ENCODE data around the gene DDT. TPM values are rescaled to one million over a fixed set of nuclear protein-coding genes. Genes with fewer than 3 reads are reported as not detected.
"Not testable (repeated sequence)": the region's sequence is repeated elsewhere in the genome, so short reads cannot be mapped to it uniquely, and the experiment has no call there.

Gene DDT
- 100 to 1,000 TPM in 8 of 9 donors, 10 to 100 TPM in 1; 90.1 to 317 (median 148) TPM for total RNA-seq
- polyA plus RNA-seq, result 100 to 1,000 TPM in 1 of 3 donors, 10 to 100 TPM in 2; 62.1 to 184 (median 95.3) TPM
- long read RNA-seq, donor 1, transcript DDT-202 (3 exons, 713 nt), result major isoform, 265 of 271 reads
- long read RNA-seq, donor 1, transcript DDT-206 (2 exons, 1,048 nt), result minor isoform, 5 of 271 reads
- long read RNA-seq, donor 1, partial matches to known transcripts, result 0 of 271 reads
- long read RNA-seq, donor 1, other reads (novel, unspliced or antisense), result 0 of 271 reads
- long read RNA-seq, donor 2, transcript DDT-202 (3 exons, 713 nt), result major isoform, 111 of 115 reads
- long read RNA-seq, donor 2, partial matches to known transcripts, result 0 of 115 reads
- long read RNA-seq, donor 2, other reads (novel, unspliced or antisense), result 0 of 115 reads
- long read RNA-seq, donor 3, transcript DDT-202 (3 exons, 713 nt), result major isoform, 97 of 99 reads
- long read RNA-seq, donor 3, partial matches to known transcripts, result 0 of 99 reads
- long read RNA-seq, donor 3, other reads (novel, unspliced or antisense), result 0 of 99 reads
- long read RNA-seq, donor 4, transcript DDT-202 (3 exons, 713 nt), result major isoform, 152 of 156 reads
- long read RNA-seq, donor 4, partial matches to known transcripts, result 0 of 156 reads
- long read RNA-seq, donor 4, other reads (novel, unspliced or antisense), result 3 of 156 reads
- long read RNA-seq, donor 5, transcript DDT-202 (3 exons, 713 nt), result major isoform, 103 of 114 reads
- long read RNA-seq, donor 5, partial matches to known transcripts, result 0 of 114 reads
- long read RNA-seq, donor 5, other reads (novel, unspliced or antisense), result 7 of 114 reads
- long read RNA-seq, donor 6, transcript DDT-202 (3 exons, 713 nt), result major isoform, 91 of 93 reads
- long read RNA-seq, donor 6, partial matches to known transcripts, result 1 of 93 reads
- long read RNA-seq, donor 6, other reads (novel, unspliced or antisense), result 1 of 93 reads
- long read RNA-seq, donor 7, transcript DDT-202 (3 exons, 713 nt), result major isoform, 108 of 115 reads
- long read RNA-seq, donor 7, transcript DDT-206 (2 exons, 1,048 nt), result minor isoform, 6 of 115 reads
- long read RNA-seq, donor 7, partial matches to known transcripts, result 0 of 115 reads
- long read RNA-seq, donor 7, other reads (novel, unspliced or antisense), result 0 of 115 reads
- long read RNA-seq, donor 8, transcript DDT-202 (3 exons, 713 nt), result major isoform, 143 of 146 reads
- long read RNA-seq, donor 8, partial matches to known transcripts, result 0 of 146 reads
- long read RNA-seq, donor 8, other reads (novel, unspliced or antisense), result 0 of 146 reads
- long read RNA-seq, donor 9, transcript DDT-206 (2 exons, 1,048 nt), result minor isoform, 8 of 120 reads
- long read RNA-seq, donor 9, transcript DDT-202 (3 exons, 713 nt), result major isoform, 99 of 120 reads
- long read RNA-seq, donor 9, partial matches to known transcripts, result 13 of 120 reads
- long read RNA-seq, donor 9, other reads (novel, unspliced or antisense), result 0 of 120 reads
- long read RNA-seq, donor 10, transcript DDT-202 (3 exons, 713 nt), result major isoform, 49 of 49 reads
- long read RNA-seq, donor 10, partial matches to known transcripts, result 0 of 49 reads
- long read RNA-seq, donor 10, other reads (novel, unspliced or antisense), result 0 of 49 reads

DNA sequence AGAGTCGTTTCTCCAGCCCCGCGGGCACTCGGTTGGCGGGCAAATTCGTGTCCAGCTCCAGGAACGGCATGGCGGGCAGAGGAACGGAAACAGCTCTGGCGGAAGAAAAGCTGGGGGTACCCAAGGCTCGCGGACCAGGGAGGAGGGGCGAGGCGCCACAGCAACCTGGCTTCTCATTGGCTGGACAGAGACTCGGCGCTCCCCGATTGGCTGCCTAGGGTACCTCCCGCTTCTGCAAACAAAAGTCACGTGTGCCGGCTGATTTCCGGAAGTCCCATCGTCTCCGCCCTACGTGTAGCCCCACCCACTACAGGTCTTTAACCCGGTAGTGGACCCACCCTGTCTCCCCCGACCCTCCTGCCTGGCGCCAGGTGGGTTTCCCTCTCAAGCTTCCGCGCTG is at the start of gene DDT:
TSS of gene DDT (minus strand) at position 97 of the 400 bp plus-strand sequence. CDS start at position 70, 27 bp downstream.
- DNase-seq; H3K9me3 ChIP-seq (replicated peaks in 1 of 3); H3K4me3 ChIP-seq; H3K27ac ChIP-seq; H3K27me3 ChIP-seq; H3K4me1 ChIP-seq (replicated peaks in 1 of 2): not testable (repeated sequence)
- intact Hi-C loops (cut with DNase I), result loop anchor here in 1 of 2 donors (5.0 kb wide), 1 partner anchor 47 kb away; no protein-coding TSS in a partner anchor
- no CpG with 5 or more reads among the region's 29 CpGs for WGBS, 4 donors
- peaks cover 0 to 16% of the 10 kb centered on the region in 2 donors for H3K36me3 ChIP-seq (replicated peaks in 1 of 2)

DNA sequence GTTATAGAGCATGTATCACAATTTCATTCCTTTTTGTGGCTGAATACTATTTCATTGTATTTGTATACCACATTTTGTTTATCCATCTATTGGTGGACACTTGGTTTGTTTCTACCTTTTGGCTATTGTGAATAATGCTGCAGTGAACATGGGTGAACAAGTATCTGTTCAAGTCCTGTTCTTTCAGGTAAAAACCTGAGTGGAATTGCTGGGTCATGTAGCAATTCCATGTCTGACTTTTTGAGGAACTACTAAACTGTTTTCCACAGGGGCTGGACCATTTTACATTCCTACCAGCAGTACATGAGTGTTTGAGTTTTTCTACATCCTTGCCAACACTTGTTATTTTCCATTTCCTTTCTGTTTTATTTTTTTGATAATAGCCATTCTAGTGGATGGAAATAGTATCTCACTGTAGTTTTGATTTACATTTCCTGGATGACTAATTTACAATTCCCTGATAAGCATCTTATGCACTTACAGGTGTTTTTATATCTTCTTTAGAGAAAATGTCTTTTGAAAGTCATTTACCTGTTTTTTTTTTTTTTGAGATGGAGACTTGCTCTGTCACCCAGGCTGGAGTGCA is 49.1 kb upstream of the DDT start:
- intact Hi-C loops (cut with DNase I), result no loop called here
- H3K27ac ChIP-seq, result peak overlapping the region in 1 of 5 donors; percentile 2
- H3K36me3 ChIP-seq (replicated peaks in 1 of 2), result no peaks in the 10 kb centered on the region
- DNase-seq, result no peak
- no peaks in the 10 kb centered on the region for H3K9me3 ChIP-seq (replicated peaks in 1 of 3)
- H3K4me3 ChIP-seq, result no peak overlapping the region
- TF ChIP-seq, protein P1, sequence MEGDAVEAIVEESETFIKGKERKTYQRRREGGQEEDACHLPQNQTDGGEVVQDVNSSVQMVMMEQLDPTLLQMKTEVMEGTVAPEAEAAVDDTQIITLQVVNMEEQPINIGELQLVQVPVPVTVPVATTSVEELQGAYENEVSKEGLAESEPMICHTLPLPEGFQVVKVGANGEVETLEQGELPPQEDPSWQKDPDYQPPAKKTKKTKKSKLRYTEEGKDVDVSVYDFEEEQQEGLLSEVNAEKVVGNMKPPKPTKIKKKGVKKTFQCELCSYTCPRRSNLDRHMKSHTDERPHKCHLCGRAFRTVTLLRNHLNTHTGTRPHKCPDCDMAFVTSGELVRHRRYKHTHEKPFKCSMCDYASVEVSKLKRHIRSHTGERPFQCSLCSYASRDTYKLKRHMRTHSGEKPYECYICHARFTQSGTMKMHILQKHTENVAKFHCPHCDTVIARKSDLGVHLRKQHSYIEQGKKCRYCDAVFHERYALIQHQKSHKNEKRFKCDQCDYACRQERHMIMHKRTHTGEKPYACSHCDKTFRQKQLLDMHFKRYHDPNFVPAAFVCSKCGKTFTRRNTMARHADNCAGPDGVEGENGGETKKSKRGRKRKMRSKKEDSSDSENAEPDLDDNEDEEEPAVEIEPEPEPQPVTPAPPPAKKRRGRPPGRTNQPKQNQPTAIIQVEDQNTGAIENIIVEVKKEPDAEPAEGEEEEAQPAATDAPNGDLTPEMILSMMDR (IDR thresholded peaks at IDR 0.05), result peak in 1 of 6 experiments; percentile 13
- TF ChIP-seq POLR2A (IDR thresholded peaks at IDR 0.05), result no peak
- H3K4me1 ChIP-seq (replicated peaks in 1 of 2), result peaks cover 9 to 30% of the 10 kb centered on the region in 2 donors
- no peaks in the 10 kb centered on the region for H3K27me3 ChIP-seq

DNA sequence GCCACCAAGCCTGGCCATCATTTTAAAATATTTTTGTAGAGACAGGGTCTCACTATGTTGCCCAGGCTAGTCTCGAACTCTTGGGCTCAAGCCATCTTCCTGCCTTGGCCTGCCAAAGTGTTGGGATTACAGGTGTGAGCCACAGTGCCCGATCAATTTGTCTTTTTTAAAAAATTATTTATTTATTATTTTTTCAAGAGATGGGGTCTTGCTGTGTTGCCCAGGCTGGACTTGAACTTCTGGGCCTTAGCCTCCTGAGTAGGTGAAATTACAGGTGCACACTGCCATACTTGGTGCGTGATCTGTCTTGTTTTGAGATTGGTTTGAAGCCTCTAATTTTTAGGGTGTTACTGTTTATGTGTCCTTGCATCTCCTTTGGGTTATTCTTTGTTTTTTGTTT is 47.1 kb upstream of the DDT start:
- no peak overlapping the region for H3K4me3 ChIP-seq
- no peaks in the 10 kb centered on the region for H3K9me3 ChIP-seq (replicated peaks in 1 of 3)
- no peaks in the 10 kb centered on the region for H3K36me3 ChIP-seq (replicated peaks in 1 of 2)
- intact Hi-C loops (cut with DNase I), result no loop called here
- 98 to 99% (median 98%) methylated on average over 3 of the region's 3 CpGs for WGBS, 4 donors
- no peak for DNase-seq
- peaks cover 2 to 12% of the 10 kb centered on the region in 2 donors for H3K4me1 ChIP-seq (replicated peaks in 1 of 2)
- H3K27me3 ChIP-seq, result no peaks in the 10 kb centered on the region
- TF ChIP-seq, protein P1 (IDR thresholded peaks at IDR 0.05), result no peak
- TF ChIP-seq POLR2A (IDR thresholded peaks at IDR 0.05), result no peak
- H3K27ac ChIP-seq, result no peak overlapping the region

DNA sequence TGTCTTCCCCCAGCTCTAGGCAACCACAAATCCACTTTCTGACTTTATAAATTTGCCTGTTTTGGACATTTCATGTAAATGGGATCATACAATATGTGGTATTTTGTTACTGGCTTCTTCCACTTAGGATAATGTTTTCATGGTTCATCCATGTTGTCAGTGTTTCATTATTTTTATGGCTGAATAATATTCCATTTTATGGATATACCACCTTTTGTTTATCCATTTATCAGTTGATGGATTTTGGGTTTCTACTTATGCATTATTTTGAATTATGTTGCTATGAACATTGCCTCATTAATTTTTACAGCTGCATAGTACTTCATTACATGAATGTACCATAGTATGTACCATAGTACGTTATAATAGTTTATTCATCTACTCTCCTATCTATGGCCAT is 41.9 kb upstream of the DDT start:
- 95 to 98% (median 97%) methylated on average over 1 of the region's 1 CpG for WGBS, 4 donors
- TF ChIP-seq, protein P1 (IDR thresholded peaks at IDR 0.05), result no peak
- no peak for TF ChIP-seq POLR2A (IDR thresholded peaks at IDR 0.05)
- Histone ChIP-seq H3K27me3 (no peaks in the 10 kb centered on the region), H3K4me3 (no peak overlapping the region), H3K27ac (no peak overlapping the region), H3K9me3 (replicated peaks in 1 of 3) (no peaks in the 10 kb centered on the region), H3K36me3 (replicated peaks in 1 of 2) (no peaks in the 10 kb centered on the region), H3K4me1 (replicated peaks in 1 of 2) (peaks cover 18 to 29% of the 10 kb centered on the region in 2 donors)
- DNase-seq, result no peak
- intact Hi-C loops (cut with DNase I), result no loop called here
